ENCODE results near the gene MTOR. TPM values are rescaled to one million over a fixed set of nuclear protein-coding genes. Genes with fewer than 3 reads are reported as not detected.
"Not testable (repeated sequence)": the region's sequence is repeated elsewhere in the genome, so short reads cannot be mapped to it uniquely, and the experiment has no call there.

The MTOR gene
- total RNA-seq, 4 donors from 2014 or later, result 32.8 to 66.8 (median 48.2) TPM

DNA sequence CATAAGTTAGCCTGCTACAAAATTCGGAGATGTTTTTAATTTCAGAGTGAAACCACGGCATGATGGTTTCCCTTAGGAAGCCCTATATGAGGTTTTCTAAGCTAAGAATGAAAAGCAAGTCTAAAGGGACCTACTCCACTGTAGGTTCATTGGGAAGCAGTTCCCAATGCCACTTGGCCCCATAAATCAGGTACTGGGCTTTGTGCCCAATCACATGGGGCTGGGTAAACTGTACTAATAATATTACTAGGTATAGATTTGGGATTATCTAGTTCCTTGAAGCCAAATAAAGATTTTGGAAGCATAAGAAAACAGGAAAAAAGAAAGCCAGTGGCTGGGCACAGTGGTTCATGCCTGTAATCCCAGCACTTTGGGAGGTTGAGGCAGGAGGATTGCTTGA lies 92.2 kb downstream of the MTOR start:
- H3K9me3 ChIP-seq, result no peaks in the 10 kb centered on the region
- no peaks in the 10 kb centered on the region for H3K27me3 ChIP-seq
- no peak overlapping the region for H3K27ac ChIP-seq
- H3K4me1 ChIP-seq, result no peaks in the 10 kb centered on the region
- TF ChIP-seq POLR2A (IDR thresholded peaks at IDR 0.05), result no peak
- TF ChIP-seq, protein P1, sequence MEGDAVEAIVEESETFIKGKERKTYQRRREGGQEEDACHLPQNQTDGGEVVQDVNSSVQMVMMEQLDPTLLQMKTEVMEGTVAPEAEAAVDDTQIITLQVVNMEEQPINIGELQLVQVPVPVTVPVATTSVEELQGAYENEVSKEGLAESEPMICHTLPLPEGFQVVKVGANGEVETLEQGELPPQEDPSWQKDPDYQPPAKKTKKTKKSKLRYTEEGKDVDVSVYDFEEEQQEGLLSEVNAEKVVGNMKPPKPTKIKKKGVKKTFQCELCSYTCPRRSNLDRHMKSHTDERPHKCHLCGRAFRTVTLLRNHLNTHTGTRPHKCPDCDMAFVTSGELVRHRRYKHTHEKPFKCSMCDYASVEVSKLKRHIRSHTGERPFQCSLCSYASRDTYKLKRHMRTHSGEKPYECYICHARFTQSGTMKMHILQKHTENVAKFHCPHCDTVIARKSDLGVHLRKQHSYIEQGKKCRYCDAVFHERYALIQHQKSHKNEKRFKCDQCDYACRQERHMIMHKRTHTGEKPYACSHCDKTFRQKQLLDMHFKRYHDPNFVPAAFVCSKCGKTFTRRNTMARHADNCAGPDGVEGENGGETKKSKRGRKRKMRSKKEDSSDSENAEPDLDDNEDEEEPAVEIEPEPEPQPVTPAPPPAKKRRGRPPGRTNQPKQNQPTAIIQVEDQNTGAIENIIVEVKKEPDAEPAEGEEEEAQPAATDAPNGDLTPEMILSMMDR (IDR thresholded peaks at IDR 0.05), result no peak
- H3K4me3 ChIP-seq, result no peak overlapping the region
- no peak for DNase-seq
- peaks cover 0 to 11% (median 0%) of the 10 kb centered on the region in 3 donors for H3K36me3 ChIP-seq

DNA sequence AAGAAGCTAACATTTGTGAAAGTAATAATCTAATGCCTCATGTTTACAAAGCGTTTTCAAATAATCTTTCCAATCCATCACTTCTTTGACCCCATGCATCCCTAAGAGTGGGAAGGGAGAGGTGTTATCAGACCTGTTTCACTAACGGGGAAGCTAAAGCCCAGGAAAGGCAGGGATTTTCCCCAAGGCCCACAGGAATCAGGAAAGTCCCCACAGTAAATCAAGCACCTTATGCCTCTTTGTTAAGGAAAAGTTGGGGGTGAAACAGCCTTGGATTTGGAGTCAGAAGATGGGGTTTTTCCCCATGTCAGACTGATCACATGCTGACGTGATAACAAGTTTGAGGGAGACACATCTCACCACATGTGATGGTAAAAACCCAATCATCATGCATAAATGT lies 93.1 kb downstream of the MTOR start:
- Histone ChIP-seq H3K9me3 (no peaks in the 10 kb centered on the region), H3K4me3 (no peak overlapping the region), H3K27me3 (no peaks in the 10 kb centered on the region), H3K27ac (no peak overlapping the region), H3K4me1 (no peaks in the 10 kb centered on the region), H3K36me3 (peaks cover 0 to 11% (median 0%) of the 10 kb centered on the region in 3 donors)
- TF ChIP-seq POLR2A (IDR thresholded peaks at IDR 0.05), result no peak
- TF ChIP-seq, protein P1 (IDR thresholded peaks at IDR 0.05), result no peak
- no peak for DNase-seq

DNA sequence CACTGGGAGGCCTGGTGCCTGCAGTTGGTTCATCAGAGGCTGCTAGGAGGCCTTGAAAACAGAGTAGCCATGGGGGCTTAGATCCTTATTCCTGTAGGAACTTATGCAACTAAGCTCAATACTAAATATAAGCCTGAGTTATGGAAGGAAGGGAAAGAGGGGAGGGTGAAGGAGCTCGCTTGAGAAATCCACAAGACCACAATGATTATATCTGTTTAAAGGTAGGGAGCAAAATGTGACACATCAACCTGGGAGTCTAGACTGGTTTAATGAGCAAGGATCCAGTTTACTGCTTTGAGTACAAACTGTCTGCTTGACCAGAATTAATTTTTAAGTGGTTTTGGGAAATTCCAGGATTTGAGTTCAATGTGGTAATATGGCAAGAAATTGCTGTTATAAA lies 93.6 kb downstream of the MTOR start:
- no peaks in the 10 kb centered on the region for H3K9me3 ChIP-seq
- H3K27me3 ChIP-seq, result no peaks in the 10 kb centered on the region
- no peak for TF ChIP-seq POLR2A (IDR thresholded peaks at IDR 0.05)
- peaks cover 0 to 11% (median 0%) of the 10 kb centered on the region in 3 donors for H3K36me3 ChIP-seq
- H3K27ac ChIP-seq, result no peak overlapping the region
- DNase-seq, result no peak
- no peaks in the 10 kb centered on the region for H3K4me1 ChIP-seq
- H3K4me3 ChIP-seq, result no peak overlapping the region

DNA sequence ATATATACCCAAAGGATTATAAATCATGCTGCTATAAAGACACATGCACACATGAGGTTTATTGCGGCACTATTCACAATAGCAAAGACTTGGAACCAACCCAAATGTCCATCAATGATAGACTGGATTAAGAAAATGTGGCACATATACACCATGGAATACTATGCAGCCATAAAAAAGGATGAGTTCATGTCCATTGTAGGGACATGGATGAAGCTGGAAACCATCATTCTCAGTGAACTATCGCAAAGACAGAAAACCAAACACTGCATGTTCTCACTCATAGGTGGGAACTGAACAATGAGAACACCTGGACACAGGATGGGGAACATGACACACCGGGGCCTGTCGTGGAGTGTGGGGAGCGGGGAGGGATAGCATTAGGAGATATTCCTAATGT lies 95.6 kb downstream of the MTOR start:
- H3K4me3 ChIP-seq, H3K27ac ChIP-seq, H3K27me3 ChIP-seq, H3K4me1 ChIP-seq, H3K9me3 ChIP-seq, DNase-seq: not testable (repeated sequence)
- H3K36me3 ChIP-seq, result peaks cover 0 to 12% (median 0%) of the 10 kb centered on the region in 3 donors

DNA sequence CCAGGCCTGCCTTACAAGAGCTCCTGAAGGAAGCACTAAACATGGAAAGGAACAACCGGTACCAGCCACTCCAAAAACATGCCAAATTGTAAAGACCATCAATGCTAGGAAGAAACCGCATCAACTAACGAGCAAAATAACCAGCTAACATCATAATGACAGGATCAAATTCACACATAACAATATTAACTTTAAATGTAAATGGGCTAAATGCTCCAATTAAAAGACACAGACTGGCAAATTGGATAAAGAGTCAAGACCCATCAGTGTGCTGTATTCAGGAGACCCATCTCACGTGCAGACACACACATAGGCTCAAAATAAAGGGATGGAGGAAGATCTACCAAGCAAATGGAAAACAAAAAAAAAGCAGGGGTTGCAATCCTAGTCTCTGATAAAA lies 99.6 kb downstream of the MTOR start:
- DNase-seq, H3K9me3 ChIP-seq, H3K27ac ChIP-seq, H3K27me3 ChIP-seq, H3K4me3 ChIP-seq, H3K4me1 ChIP-seq: not testable (repeated sequence)
- peaks cover 0 to 22% (median 0%) of the 10 kb centered on the region in 3 donors for H3K36me3 ChIP-seq

DNA sequence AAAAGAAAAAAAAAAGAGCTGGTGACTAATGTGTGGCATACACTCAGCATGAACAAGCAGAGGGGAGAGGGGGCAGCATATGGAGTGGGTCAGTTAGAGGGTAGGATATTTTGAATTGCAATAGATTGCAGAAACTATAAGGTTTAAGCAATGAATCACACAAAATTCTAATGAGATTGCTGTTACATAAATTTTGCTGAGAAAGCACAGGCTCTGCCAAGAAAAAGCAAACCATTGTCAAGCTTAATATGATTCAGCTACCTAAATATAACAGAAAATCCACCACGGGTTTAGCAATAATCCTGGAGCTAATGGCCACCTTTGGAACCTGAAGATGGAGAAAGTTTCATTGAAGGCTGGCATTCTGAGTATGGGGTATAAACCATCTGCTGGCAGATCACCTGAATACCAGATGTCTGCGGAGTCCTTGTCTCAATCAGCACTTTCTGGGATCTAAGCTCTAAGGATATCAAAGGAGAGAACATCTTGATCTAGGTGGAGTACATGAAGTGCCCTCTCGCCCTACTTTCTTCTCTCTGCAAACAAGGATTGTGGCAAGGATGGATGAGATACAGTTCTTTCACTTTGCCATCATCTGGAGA lies 103.5 kb downstream of the MTOR start:
- Histone ChIP-seq H3K4me1 (no peaks in the 10 kb centered on the region), H3K9me3 (no peaks in the 10 kb centered on the region), H3K36me3 (peaks cover 0 to 39% (median 0%) of the 10 kb centered on the region in 3 donors), H3K4me3 (no peak overlapping the region), H3K27ac (no peak overlapping the region), H3K27me3 (no peaks in the 10 kb centered on the region)
- TF ChIP-seq, protein P1 (IDR thresholded peaks at IDR 0.05), result no peak
- no peak for TF ChIP-seq POLR2A (IDR thresholded peaks at IDR 0.05)
- DNase-seq, result no peak

DNA sequence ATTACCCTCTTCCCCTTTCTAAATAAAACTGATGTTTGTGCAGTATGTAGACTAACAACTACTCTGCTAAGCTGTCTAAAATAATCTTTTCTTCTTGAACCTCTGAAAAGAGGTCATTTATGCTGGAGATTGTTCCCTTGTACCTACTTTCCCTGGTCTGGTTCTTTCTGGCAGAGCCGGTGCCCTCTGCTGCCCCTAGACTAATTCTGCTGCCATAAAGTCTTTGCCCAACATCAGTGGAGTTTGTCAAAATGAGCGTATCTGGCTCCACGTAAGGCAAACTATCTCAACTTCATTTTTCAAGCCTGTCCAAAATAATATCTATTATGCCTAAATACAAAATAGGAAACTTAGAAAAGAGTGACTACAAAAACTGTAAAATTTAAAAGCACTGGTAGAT lies 104.1 kb downstream of the MTOR start:
- Histone ChIP-seq H3K9me3 (no peaks in the 10 kb centered on the region), H3K27me3 (no peaks in the 10 kb centered on the region), H3K4me3 (no peak overlapping the region), H3K4me1 (no peaks in the 10 kb centered on the region), H3K36me3 (peaks cover 0 to 43% (median 0%) of the 10 kb centered on the region in 3 donors), H3K27ac (no peak overlapping the region)
- TF ChIP-seq, protein P1 (IDR thresholded peaks at IDR 0.05), result no peak
- no peak for TF ChIP-seq POLR2A (IDR thresholded peaks at IDR 0.05)
- DNase-seq, result no peak
